HUES64 (cell line): ENCODE measurements around the gene ACIN1.

Experiments
- H3K27ac ChIP-seq: 2 replicates; pipeline ENCODE4 v1.7.0; 2013; ENCODE audit warnings: low read depth, low read length, inconsistent platforms
- H3K27me3 ChIP-seq: 2 replicates; pipeline ENCODE4 v1.6.1; 2013; ENCODE audit warnings: mild to moderate bottlenecking, low read length; ENCODE audit not compliant: insufficient read depth
- H3K36me3 ChIP-seq: 2 replicates; pipeline ENCODE4 v1.6.1; 2013; ENCODE audit warnings: mild to moderate bottlenecking, low read length; ENCODE audit not compliant: insufficient read depth
- H3K4me1 ChIP-seq: 2 replicates; pipeline ENCODE4 v1.6.1; 2013; ENCODE audit warnings: mild to moderate bottlenecking, low read length, moderate library complexity; ENCODE audit not compliant: insufficient read depth
- H3K4me3 ChIP-seq: 2 replicates; pipeline ENCODE4 v1.5.1; 2013; ENCODE audit warnings: mild to moderate bottlenecking, low read length, moderate library complexity
- H3K9ac ChIP-seq: 2 replicates; pipeline ENCODE4 v1.6.1; 2013; ENCODE audit warnings: mild to moderate bottlenecking, low read depth, low read length
- H3K9me3 ChIP-seq: 2 replicates; pipeline ENCODE4 v1.6.1; 2013; ENCODE audit warnings: low read depth, low read length; ENCODE audit not compliant: insufficient read depth
- WGBS: fragments of 150-250, 120-280 bp; methylation state at CpG from one replicate; pipeline ENCODE4 v1.1.7; 2013; ENCODE audit warnings: missing lambda C conversion rate; 5-methylcytosine and 5-hydroxymethylcytosine counted together

ACIN1 gene

DNA sequence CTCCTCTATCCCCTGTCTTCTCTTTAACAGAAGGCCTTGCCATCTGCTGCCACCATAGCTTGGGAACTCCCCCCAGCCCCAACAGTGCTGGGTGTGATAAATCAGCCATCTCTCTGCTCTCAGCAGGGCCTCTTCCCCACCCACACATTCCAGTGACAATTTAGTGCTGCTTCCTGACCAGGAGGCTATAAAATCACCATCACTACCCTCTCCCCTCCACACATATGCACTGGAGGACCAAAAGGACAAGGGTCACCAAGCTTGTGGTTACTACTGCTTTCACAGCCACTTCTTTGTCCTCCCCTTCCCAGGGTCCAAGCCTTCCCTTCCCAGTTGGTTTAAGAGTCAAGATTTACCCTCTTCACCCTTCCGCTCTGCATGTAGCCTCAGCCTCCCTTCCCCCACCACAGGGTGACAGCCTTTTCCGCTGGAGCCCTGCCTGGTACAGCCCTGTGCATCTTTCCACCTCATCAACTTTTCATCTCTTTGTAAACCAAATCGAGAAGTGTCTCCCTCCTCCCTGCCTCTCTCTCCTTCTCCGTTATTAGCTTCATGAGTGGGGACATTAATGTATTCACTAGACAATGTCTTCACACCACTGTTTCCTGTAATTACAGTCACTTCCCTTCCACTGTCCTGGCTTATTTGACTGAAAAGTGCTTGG, 69.7 kb downstream of the ACIN1 start:
- H3K36me3 ChIP-seq: peaks cover 55% of the 10 kb centered on the region
- peaks cover 9% of the 10 kb centered on the region; the same call in 1 of the 2 replicates for H3K4me1 ChIP-seq
- H3K27ac ChIP-seq: no peak overlapping the region
- H3K9ac ChIP-seq: no peak overlapping the region
- WGBS: 89% methylated on average over 4 of the region's 4 CpGs
- no peaks in the 10 kb centered on the region for H3K27me3 ChIP-seq
- no peaks in the 10 kb centered on the region for H3K9me3 ChIP-seq
- no peak overlapping the region for H3K4me3 ChIP-seq

GRCh38 chr14:23024612-23025075, 70.3 kb downstream of the ACIN1 start:
- WGBS: 89% methylated on average over 5 of the region's 7 CpGs
- no peak overlapping the region for H3K27ac ChIP-seq

DNA sequence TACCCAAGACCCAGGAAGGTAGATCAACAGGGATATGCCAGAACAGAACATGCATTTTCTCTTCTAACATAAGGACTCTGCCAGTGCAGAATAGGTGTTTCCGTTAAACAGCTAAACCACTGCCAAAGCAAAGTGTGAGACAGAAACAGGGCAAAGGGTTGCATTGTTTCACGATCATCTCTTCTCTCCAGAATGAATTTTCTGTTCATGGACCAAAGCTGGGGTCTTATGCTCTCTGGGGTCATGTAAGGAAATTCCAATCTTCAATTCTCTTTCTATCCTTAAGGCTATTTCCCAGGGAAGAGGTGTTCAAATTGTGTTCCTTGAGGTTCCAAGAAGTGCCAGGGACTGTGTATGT, 71.2 kb downstream of the ACIN1 start:
- Histone ChIP-seq H3K4me3 (no peak overlapping the region), H3K9me3 (no peaks in the 10 kb centered on the region), H3K36me3 (peaks cover 46% of the 10 kb centered on the region), H3K27me3 (no peaks in the 10 kb centered on the region), H3K27ac (no peak overlapping the region), H3K4me1 (peaks cover 9% of the 10 kb centered on the region; the same call in 1 of the 2 replicates), H3K9ac (no peak overlapping the region)
- WGBS: 99% methylated on average over 2 of the region's 2 CpGs

More at GRCh38 chr14:23024612-23025075, 70.3 kb downstream of the ACIN1 start:
- H3K36me3 ChIP-seq: peaks cover 54% of the 10 kb centered on the region
- H3K9me3 ChIP-seq: no peaks in the 10 kb centered on the region
- H3K27me3 ChIP-seq: no peaks in the 10 kb centered on the region
- no peak overlapping the region for H3K9ac ChIP-seq
- H3K4me3 ChIP-seq: no peak overlapping the region
- H3K4me1 ChIP-seq: peaks cover 9% of the 10 kb centered on the region; the same call in 1 of the 2 replicates

GRCh38 chr14:23023022-23023794, 71.7 kb downstream of the ACIN1 start:
- Histone ChIP-seq H3K27ac (no peak overlapping the region), H3K9ac (no peak overlapping the region)
- WGBS: 85% methylated on average over 8 of the region's 8 CpGs

DNA sequence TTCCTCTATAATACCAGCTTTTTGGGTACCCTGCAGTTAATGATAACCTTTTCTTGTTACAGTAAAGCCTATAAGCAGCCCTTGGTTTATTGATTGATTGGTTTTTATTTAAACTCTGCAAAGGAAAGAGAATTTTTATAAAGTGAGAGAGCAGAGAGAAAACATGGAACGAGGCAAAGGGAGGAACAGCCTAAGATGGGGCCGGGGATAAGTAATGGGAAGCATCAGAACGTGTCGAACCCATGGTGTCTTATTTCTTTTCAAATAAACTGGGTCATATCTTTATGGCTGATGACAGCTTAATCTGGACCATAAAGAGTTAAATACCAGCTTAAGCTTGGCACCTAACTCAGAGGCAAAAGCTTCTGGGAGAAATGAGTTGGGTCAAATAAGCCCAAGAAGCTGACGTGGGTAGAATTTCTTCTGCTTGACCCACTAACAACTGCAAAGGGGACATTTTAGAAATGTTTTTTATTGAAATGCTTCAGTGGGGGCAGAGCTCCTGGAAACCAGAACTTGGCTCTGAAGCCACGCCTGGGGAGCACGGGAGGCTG, 73.0 kb downstream of the ACIN1 start:
- H3K4me3 ChIP-seq: no peak overlapping the region
- peaks cover 9% of the 10 kb centered on the region; the same call in 1 of the 2 replicates for H3K4me1 ChIP-seq
- WGBS: 90% methylated on average over 7 of the region's 7 CpGs
- no peak overlapping the region for H3K9ac ChIP-seq
- H3K9me3 ChIP-seq: no peaks in the 10 kb centered on the region
- H3K27ac ChIP-seq: no peak overlapping the region
- H3K36me3 ChIP-seq: peaks cover 34% of the 10 kb centered on the region
- H3K27me3 ChIP-seq: no peaks in the 10 kb centered on the region

More at GRCh38 chr14:23023022-23023794, 71.7 kb downstream of the ACIN1 start:
- H3K4me1 ChIP-seq: peaks cover 9% of the 10 kb centered on the region; the same call in 1 of the 2 replicates
- no peaks in the 10 kb centered on the region for H3K9me3 ChIP-seq
- H3K27me3 ChIP-seq: no peaks in the 10 kb centered on the region
- peaks cover 41% of the 10 kb centered on the region for H3K36me3 ChIP-seq
- no peak overlapping the region for H3K4me3 ChIP-seq

DNA sequence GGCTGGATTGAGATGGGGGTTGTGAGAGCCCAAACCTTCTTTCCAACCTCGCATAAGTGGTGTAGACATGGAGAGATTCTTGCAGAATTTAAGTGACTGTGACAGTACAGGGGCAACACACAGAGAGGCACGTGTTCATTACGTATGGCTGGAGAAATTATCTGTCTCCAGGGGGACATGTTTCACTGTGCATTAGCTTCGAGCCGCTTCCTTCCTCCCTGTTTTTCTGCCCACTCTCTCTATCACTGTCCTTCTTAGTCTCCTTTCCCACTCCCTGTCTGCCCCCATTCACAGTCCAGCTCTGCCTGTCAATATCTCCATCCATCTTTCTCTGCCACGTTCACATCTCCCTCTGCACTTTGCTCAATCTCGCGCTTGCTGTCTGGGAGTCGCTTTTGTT, 73.5 kb downstream of the ACIN1 start:
- H3K27ac ChIP-seq: no peak overlapping the region
- WGBS: 93% methylated on average over 9 of the region's 9 CpGs
- no peak overlapping the region for H3K4me3 ChIP-seq
- H3K9me3 ChIP-seq: no peaks in the 10 kb centered on the region
- no peaks in the 10 kb centered on the region for H3K27me3 ChIP-seq
- H3K4me1 ChIP-seq: peaks cover 9% of the 10 kb centered on the region; the same call in 1 of the 2 replicates
- peaks cover 34% of the 10 kb centered on the region for H3K36me3 ChIP-seq
- no peak overlapping the region for H3K9ac ChIP-seq

- H3K27me3 ChIP-seq: no peaks in the 10 kb centered on the region
- H3K9ac ChIP-seq: no peak overlapping the region
- H3K27ac ChIP-seq: no peak overlapping the region
- 94% methylated on average over 6 of the region's 7 CpGs for WGBS
- H3K4me3 ChIP-seq: no peak overlapping the region
- peaks cover 25% of the 10 kb centered on the region for H3K36me3 ChIP-seq
- peaks cover 3% of the 10 kb centered on the region; the same call in 1 of the 2 replicates for H3K4me1 ChIP-seq
- no peaks in the 10 kb centered on the region for H3K9me3 ChIP-seq
These were observed 74.5 kb downstream of the ACIN1 start for GRCh38 chr14:23020143-23021128.

GRCh38 chr14:23018107-23018506, 76.8 kb downstream of the ACIN1 start:
- no peaks in the 10 kb centered on the region for H3K27me3 ChIP-seq
- no peak overlapping the region for H3K9ac ChIP-seq
- H3K4me3 ChIP-seq: no peak overlapping the region
- H3K27ac ChIP-seq: no peak overlapping the region
- H3K36me3 ChIP-seq: peaks cover 8% of the 10 kb centered on the region; the same call in 1 of the 2 replicates
- no peaks in the 10 kb centered on the region for H3K4me1 ChIP-seq
- no peaks in the 10 kb centered on the region for H3K9me3 ChIP-seq

DNA sequence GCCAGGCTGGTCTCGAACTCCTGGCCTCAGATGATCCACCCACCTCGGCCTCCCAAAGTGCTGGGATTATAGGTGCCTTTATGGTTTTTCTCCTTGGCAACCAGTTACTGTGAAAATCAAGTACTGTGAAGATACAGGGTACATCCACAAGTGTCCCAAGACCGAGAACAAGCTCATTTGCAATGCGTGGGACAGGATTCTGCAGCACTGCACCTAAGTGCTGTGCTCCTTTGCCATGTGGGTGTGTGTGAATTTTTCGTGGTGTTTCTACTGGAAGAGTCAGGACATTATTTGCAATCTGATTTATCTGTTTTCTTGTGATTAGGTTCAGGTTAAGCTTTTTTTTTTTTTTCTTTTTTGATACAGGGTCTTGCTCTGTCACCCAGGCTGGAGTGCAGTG, 77.8 kb downstream of the ACIN1 start:
- peaks cover 4% of the 10 kb centered on the region; the same call in 1 of the 2 replicates for H3K36me3 ChIP-seq
- no peaks in the 10 kb centered on the region for H3K27me3 ChIP-seq
- no peaks in the 10 kb centered on the region for H3K4me1 ChIP-seq
- no peak overlapping the region for H3K9ac ChIP-seq
- WGBS: 89% methylated on average over 5 of the region's 5 CpGs
- H3K27ac ChIP-seq: no peak overlapping the region
- H3K4me3 ChIP-seq: no peak overlapping the region
- no peaks in the 10 kb centered on the region for H3K9me3 ChIP-seq

DNA sequence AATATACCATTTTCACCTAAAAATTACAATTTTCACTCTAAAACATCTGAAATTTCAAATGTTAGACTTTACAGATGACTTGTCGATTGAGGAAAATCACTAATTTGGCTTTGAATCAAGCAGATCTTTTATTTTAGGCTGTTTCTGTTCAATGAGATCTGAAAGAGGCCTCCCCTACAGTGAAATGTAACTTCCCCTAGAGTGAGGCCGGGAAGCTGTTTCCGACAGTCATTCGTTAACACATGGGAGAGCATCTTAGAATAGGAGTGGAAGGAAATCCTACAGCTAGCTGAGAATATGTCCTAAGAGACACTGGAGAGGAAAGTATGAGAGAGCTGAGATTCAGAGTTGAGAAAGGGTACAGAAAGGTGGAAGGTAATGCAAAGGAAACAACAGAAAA, 79.3 kb downstream of the ACIN1 start:
- H3K4me1 ChIP-seq: no peaks in the 10 kb centered on the region
- no peaks in the 10 kb centered on the region for H3K9me3 ChIP-seq
- H3K9ac ChIP-seq: no peak overlapping the region
- WGBS: 82% methylated on average over 4 of the region's 4 CpGs
- no peak overlapping the region for H3K27ac ChIP-seq
- no peak overlapping the region for H3K4me3 ChIP-seq
- no peaks in the 10 kb centered on the region for H3K36me3 ChIP-seq
- H3K27me3 ChIP-seq: no peaks in the 10 kb centered on the region
